Esophagus squamous epithelium (tissue), 4 donors: ENCODE data around the gene WDR70.

Experiments used
- POLR2A ChIP-seq, 4 donors: fragments of 450-650 bp; IDR thresholded peaks; one replicate each; pipeline ENCODE4 v1.6.1; 2017; ENCODE audit warnings: antibody characterized with exemption in 4 of 4, mild to moderate bottlenecking in 4 of 4, moderate library complexity in 3 of 4
- TF ChIP-seq, protein P1 (sequence below), 6 experiments: fragments of 450-650 bp in 4 of 6; fragments of 200-600 bp in 2 of 6; sonication (generic) in 2 of 6; IDR thresholded peaks; one replicate each; pipeline ENCODE4 v1.5.1; 2016 to 2019; ENCODE audit warnings: antibody characterized with exemption in 6 of 6, mild to moderate bottlenecking in 4 of 6, moderate library complexity in 4 of 6

DNA sequence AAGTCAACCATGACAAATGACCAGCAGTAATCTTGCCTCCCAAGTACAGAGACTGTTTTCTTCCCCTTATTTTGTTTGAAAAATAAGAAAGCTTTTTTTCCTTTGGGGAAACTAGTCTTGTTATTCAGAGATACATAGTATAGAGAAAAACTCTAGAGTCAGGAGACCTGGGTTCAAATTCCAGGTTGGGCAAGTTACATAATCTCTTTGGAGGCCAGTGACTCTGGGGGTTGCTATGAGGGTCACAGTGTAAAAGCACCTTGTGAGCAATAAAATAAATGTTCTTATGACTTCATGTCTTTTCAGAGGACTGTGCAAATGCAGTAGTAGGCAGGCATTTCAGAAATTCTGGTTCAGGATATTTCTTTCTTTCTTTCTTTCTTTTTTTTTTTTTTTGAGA lies 389.3 kb downstream of the WDR70 start:
- TF ChIP-seq, protein P1, sequence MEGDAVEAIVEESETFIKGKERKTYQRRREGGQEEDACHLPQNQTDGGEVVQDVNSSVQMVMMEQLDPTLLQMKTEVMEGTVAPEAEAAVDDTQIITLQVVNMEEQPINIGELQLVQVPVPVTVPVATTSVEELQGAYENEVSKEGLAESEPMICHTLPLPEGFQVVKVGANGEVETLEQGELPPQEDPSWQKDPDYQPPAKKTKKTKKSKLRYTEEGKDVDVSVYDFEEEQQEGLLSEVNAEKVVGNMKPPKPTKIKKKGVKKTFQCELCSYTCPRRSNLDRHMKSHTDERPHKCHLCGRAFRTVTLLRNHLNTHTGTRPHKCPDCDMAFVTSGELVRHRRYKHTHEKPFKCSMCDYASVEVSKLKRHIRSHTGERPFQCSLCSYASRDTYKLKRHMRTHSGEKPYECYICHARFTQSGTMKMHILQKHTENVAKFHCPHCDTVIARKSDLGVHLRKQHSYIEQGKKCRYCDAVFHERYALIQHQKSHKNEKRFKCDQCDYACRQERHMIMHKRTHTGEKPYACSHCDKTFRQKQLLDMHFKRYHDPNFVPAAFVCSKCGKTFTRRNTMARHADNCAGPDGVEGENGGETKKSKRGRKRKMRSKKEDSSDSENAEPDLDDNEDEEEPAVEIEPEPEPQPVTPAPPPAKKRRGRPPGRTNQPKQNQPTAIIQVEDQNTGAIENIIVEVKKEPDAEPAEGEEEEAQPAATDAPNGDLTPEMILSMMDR (IDR thresholded peaks at IDR 0.05), result no peak
- TF ChIP-seq POLR2A (IDR thresholded peaks at IDR 0.05), result no peak
